ENCODE data around the gene MGMT.

MGMT gene

DNA sequence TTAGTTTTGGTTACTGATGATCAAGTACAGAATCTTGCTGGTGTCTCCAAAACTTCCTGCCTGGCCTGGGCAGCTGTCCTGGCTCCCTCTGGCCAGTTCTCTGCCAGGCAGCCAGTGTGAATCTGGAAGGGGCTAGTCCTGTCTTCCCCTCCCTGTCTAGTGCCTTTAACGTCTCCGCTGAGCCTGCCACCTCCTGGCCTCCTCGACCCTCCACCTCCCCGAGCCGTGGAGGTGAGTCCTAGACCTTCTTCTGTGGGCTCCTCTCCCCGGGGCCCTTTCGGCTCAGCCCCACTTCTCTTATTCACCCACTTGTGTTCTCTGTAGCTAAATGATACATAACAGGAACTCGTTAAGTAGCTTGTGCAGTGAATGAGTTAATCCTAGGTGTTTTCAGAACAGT lies 218.2 kb downstream of the MGMT start:
- no peak overlapping the region for H3K9ac ChIP-seq (ENCODE audit: low read length)
- TF ChIP-seq EZH2 (IDR thresholded peaks at IDR 0.05; ENCODE audit: borderline replicate concordance, low read length) (no peak), CTCF (IDR thresholded peaks at IDR 0.05; ENCODE audit: low read length) (no peak)
- H2AFZ ChIP-seq (ENCODE audit: low read length): no peak overlapping the region
- H3K9me2 ChIP-seq (ENCODE audit: low read depth, low read length): no peaks in the 10 kb centered on the region
- no peak overlapping the region for H3K4me3 ChIP-seq (ENCODE audit: low read depth, low read length, poor library complexity, severe bottlenecking)
- H3K79me2 ChIP-seq (ENCODE audit: insufficient read depth, low read length): no peaks in the 10 kb centered on the region
- H3K27me3 ChIP-seq (ENCODE audit: insufficient read depth, low read length): no peaks in the 10 kb centered on the region
- H3F3A ChIP-seq (ENCODE audit: insufficient read depth, low read length): no peaks in the 10 kb centered on the region
- H3K4me2 ChIP-seq (ENCODE audit: low read length): no peak overlapping the region
- H3K36me3 ChIP-seq (ENCODE audit: insufficient read depth, low read length): no peaks in the 10 kb centered on the region
- H3K9me3 ChIP-seq (ENCODE audit: low read length): no peaks in the 10 kb centered on the region
- no peak overlapping the region for H3K27ac ChIP-seq (ENCODE audit: low read depth, low read length, poor library complexity, severe bottlenecking)
- peaks cover 8% of the 10 kb centered on the region for H3K4me1 ChIP-seq (ENCODE audit: insufficient read depth, low read length, severe bottlenecking)
- no peaks in the 10 kb centered on the region for H4K20me1 ChIP-seq (ENCODE audit: insufficient read depth, low read length)

DNA sequence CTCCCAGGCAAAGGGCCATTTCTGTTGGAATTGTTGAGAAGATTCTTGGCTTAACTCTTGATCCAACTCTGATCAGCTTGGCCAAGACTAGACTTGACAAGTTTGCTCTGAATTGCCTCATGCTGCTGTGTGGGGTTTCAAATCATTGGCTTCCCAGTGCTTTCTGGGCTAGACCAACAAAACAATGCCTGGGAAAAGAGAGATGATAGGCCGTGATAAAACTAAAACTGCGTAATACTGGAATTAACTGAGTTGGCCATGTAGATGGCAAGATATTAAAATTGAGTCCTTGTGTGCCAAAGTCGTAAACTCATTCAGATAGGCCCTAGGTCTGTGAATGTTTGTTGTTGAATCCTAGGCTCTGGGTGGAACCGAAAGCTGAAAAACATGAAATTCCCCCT lies 222.6 kb downstream of the MGMT start:
- Histone ChIP-seq H3K36me3 (ENCODE audit: insufficient read depth, low read length) (no peaks in the 10 kb centered on the region), H4K20me1 (ENCODE audit: insufficient read depth, low read length) (no peaks in the 10 kb centered on the region), H3K9me2 (ENCODE audit: low read depth, low read length) (no peaks in the 10 kb centered on the region), H3F3A (ENCODE audit: insufficient read depth, low read length) (no peaks in the 10 kb centered on the region), H3K27me3 (ENCODE audit: insufficient read depth, low read length) (no peaks in the 10 kb centered on the region), H3K79me2 (ENCODE audit: insufficient read depth, low read length) (no peaks in the 10 kb centered on the region), H3K27ac (ENCODE audit: low read depth, low read length, poor library complexity, severe bottlenecking) (no peak overlapping the region), H3K9me3 (ENCODE audit: low read length) (no peaks in the 10 kb centered on the region), H3K4me1 (ENCODE audit: insufficient read depth, low read length, severe bottlenecking) (no peaks in the 10 kb centered on the region), H3K9ac (ENCODE audit: low read length) (no peak overlapping the region), H3K4me2 (ENCODE audit: low read length) (no peak overlapping the region), H2AFZ (ENCODE audit: low read length) (no peak overlapping the region), H3K4me3 (ENCODE audit: low read depth, low read length, poor library complexity, severe bottlenecking) (no peak overlapping the region)
- TF ChIP-seq EZH2 (IDR thresholded peaks at IDR 0.05; ENCODE audit: borderline replicate concordance, low read length) (no peak), CTCF (IDR thresholded peaks at IDR 0.05; ENCODE audit: low read length) (no peak)

- Histone ChIP-seq H3K79me2 (ENCODE audit: insufficient read depth, low read length) (no peaks in the 10 kb centered on the region), H3K4me1 (ENCODE audit: insufficient read depth, low read length, severe bottlenecking) (no peaks in the 10 kb centered on the region), H4K20me1 (ENCODE audit: insufficient read depth, low read length) (no peaks in the 10 kb centered on the region), H3K36me3 (ENCODE audit: insufficient read depth, low read length) (no peaks in the 10 kb centered on the region), H3K4me2 (ENCODE audit: low read length) (no peak overlapping the region), H3K9me3 (ENCODE audit: low read length) (no peaks in the 10 kb centered on the region), H3K9me2 (ENCODE audit: low read depth, low read length) (no peaks in the 10 kb centered on the region), H3K9ac (ENCODE audit: low read length) (no peak overlapping the region), H3F3A (ENCODE audit: insufficient read depth, low read length) (no peaks in the 10 kb centered on the region), H2AFZ (ENCODE audit: low read length) (no peak overlapping the region), H3K27ac (ENCODE audit: low read depth, low read length, poor library complexity, severe bottlenecking) (no peak overlapping the region), H3K27me3 (ENCODE audit: insufficient read depth, low read length) (no peaks in the 10 kb centered on the region), H3K4me3 (ENCODE audit: low read depth, low read length, poor library complexity, severe bottlenecking) (no peak overlapping the region)
- TF ChIP-seq CTCF (IDR thresholded peaks at IDR 0.05; ENCODE audit: low read length) (no peak), EZH2 (IDR thresholded peaks at IDR 0.05; ENCODE audit: borderline replicate concordance, low read length) (no peak)
Measured at GRCh38 chr10:129690248-129691070, 223.4 kb downstream of the MGMT start.

Data from OCI-LY1 (cell line).